Measurements from ENCODE around the gene SLC41A3. TPM values are rescaled to one million over a fixed set of nuclear protein-coding genes. Genes with fewer than 3 reads are reported as not detected.
"Not testable (repeated sequence)": the region's sequence is repeated elsewhere in the genome, so short reads cannot be mapped to it uniquely, and the experiment has no call there.

SLC41A3 gene
- total and polyA plus RNA-seq, 2 of the 8 experiments (the other 6 are each of a cell fraction or from before 2014, with no cell fraction given): 30.2 to 56.4 TPM

- not testable (repeated sequence) for H4K20me1 ChIP-seq (replicated peaks in 1 of 2; ENCODE audit: control insufficient read depth in 1 of 2, insufficient read depth in 2 of 2, low read length in 2 of 2); H4K8ac ChIP-seq (ENCODE audit: extremely low read depth, insufficient read depth, low read length); H3K14ac ChIP-seq (ENCODE audit: insufficient read length); H2BK15ac ChIP-seq (ENCODE audit: low read length); H3K27ac ChIP-seq (ENCODE audit: low read depth, low read length); DNase-seq (ENCODE audit: low read depth in 1 of 2, low spot score in 2 of 2); H3K4ac ChIP-seq (replicated peaks; ENCODE audit: insufficient read length, low read depth, low read length); H2BK20ac ChIP-seq (ENCODE audit: low read length); H3K23me2 ChIP-seq (ENCODE audit: low read depth, low read length); H3K56ac ChIP-seq (replicated peaks; ENCODE audit: insufficient read length, low read depth, low read length); H3K9me3 ChIP-seq (ENCODE audit: insufficient read depth in 2 of 2, low read depth in 1 of 2, low read length in 1 of 2); H3K18ac ChIP-seq (ENCODE audit: extremely low read depth, low read length); H3K79me1 ChIP-seq (ENCODE audit: low read depth, low read length); H2BK12ac ChIP-seq (ENCODE audit: low read depth, low read length); H3K4me2 ChIP-seq (ENCODE audit: insufficient read depth in 1 of 2, low read depth in 2 of 2, low read length in 2 of 2); H3K79me2 ChIP-seq (ENCODE audit: control insufficient read depth in 1 of 2, insufficient read depth in 2 of 2, low read length in 2 of 2); H2AFZ ChIP-seq (ENCODE audit: low read length); H3K4me3 ChIP-seq (ENCODE audit: extremely low read depth in 1 of 4, insufficient read depth in 2 of 4, low read depth in 3 of 4, low read length in 4 of 4); H2BK120ac ChIP-seq (replicated peaks; ENCODE audit: low read depth, low read length); H4K5ac ChIP-seq (ENCODE audit: insufficient read length, low read depth, low read length); H3K9ac ChIP-seq (replicated peaks in 1 of 4; ENCODE audit: extremely low read depth in 1 of 4, low read depth in 3 of 4, low read length in 3 of 4); FAIRE-seq; H2AK5ac ChIP-seq (ENCODE audit: low read depth, low read length); H3K4me1 ChIP-seq (replicated peaks in 1 of 4; ENCODE audit: control insufficient read depth in 3 of 4, insufficient read depth in 4 of 4, low read length in 3 of 4); H2BK5ac ChIP-seq (ENCODE audit: low read depth, low read length); H3K27me3 ChIP-seq (replicated peaks in 1 of 4; ENCODE audit: control insufficient read depth in 3 of 4, extremely low read depth in 1 of 4, insufficient read depth in 3 of 4, low read length in 3 of 4); H3K23ac ChIP-seq (ENCODE audit: insufficient read length); H4K91ac ChIP-seq (replicated peaks; ENCODE audit: insufficient read length, low read length); H3K36me3 ChIP-seq (ENCODE audit: control insufficient read depth in 2 of 4, insufficient read depth in 4 of 4, low read length in 3 of 4)
- WGBS, 2 experiments (ENCODE audit: extremely low coverage in 1 of 2, insufficient coverage in 1 of 2, insufficient read length in 1 of 2, insufficient replicate concordance in 2 of 2, low coverage in 1 of 2, low lambda C conversion rate in 2 of 2, missing lambda C conversion rate in 1 of 2): 100% methylated on average over 1 of the region's 1 CpG; no CpG with 5 or more reads in 1 of the 2 experiments
- ChIA-PET POLR2A (ENCODE audit: partially characterized antibody) (interaction anchor here (0.6 kb wide), 1 partner anchor 120 kb away, joined by 3 read pairs; the partner anchor contains the start of gene SLC41A3), CTCF (ENCODE audit: partially characterized antibody) (interaction anchor here (0.7 kb wide), 1 partner anchor 139 kb away, joined by 3 read pairs; no protein-coding TSS in a partner anchor)
These were observed 120.1 kb downstream of the SLC41A3 start for GRCh38 chr3:125963834-125964233.
